ENCODE results near the gene CACNG1.
"Not testable (repeated sequence)": the region's sequence is repeated elsewhere in the genome, so short reads cannot be mapped to it uniquely, and the experiment has no call there.

CACNG1 gene

DNA sequence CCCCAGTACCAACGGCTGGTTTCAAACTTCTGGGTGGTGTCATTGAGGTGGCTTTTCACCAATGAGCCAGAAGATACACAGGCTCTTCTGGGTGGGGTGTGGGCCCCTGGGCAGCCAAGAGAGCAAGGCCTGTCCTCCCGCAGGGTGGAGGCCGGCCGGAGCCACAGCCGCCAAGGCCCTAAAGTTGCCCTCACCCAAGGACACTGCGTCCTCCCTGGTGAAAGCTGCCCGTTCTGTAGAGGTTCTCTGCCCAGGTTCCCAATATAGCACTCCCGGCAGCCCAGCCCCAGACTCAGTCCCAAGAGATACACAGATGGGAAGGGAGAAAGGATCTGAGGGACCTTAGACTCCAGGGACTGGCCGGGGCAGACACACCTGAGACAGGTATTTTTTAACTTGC, 10.7 kb upstream of the CACNG1 start:
- TF ChIP-seq CTCF (IDR thresholded peaks at IDR 0.05; ENCODE audit: control insufficient read depth, extremely low read depth, insufficient read depth), result no peak
- no peak for DNase-seq (ENCODE audit: low read depth)
- H3K4me3 ChIP-seq (ENCODE audit: low read depth, low read length), result no peak overlapping the region

GRCh38 chr17:67035131-67036083, 8.9 kb upstream of the CACNG1 start:
- no peak for TF ChIP-seq CTCF (IDR thresholded peaks at IDR 0.05; ENCODE audit: control insufficient read depth, extremely low read depth, insufficient read depth)
- no peak for DNase-seq (ENCODE audit: low read depth)
- no peak overlapping the region for H3K4me3 ChIP-seq (ENCODE audit: low read depth, low read length)

DNA sequence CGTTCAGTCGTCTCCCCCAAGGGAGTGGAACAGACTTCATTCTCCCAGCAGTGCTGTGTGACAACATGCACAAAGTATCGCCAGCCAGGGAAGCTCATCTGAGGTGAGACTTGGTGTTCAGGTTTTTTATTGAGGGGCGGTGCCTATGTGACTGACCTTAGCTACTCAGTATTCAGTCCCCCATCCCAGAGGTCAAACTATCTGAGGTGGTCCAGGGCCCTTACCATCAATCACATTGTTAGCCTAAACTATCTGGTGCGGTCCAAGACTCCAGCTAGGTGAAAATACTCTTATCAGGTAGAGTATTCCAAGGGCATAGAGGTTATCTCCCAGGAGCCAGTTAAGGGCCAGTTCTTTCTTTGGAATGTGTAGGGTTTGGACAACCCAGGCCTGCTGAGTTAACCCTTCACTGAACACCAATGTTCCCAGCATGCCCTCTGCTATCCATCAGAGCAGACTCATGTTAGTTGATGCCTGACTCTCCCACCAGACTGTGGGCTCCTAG, 5.4 kb upstream of the CACNG1 start:
- no peak overlapping the region for H3K4me3 ChIP-seq (ENCODE audit: low read depth, low read length)
- no peak for TF ChIP-seq CTCF (IDR thresholded peaks at IDR 0.05; ENCODE audit: control insufficient read depth, extremely low read depth, insufficient read depth)
- no peak for DNase-seq (ENCODE audit: low read depth)

DNA sequence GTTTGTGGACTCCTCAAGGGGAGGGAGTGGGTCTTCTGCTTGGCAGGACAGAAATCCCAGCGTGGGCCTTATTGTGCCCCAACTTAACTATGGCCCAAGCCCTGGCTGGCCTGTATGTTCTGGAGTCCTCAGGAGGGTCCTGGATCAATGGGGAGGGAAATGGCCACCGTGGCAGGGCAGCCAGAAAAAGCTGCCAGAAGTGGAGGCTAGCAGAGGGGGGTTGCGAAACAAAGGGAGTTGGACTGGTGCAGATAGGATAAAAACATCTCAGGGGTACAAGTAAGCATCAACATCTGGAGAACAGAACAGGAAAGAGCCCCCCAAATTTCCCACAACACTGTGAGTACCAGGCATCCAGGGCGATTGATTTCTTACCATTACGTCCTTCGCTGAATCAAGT, 3.7 kb upstream of the CACNG1 start:
- TF ChIP-seq CTCF (IDR thresholded peaks at IDR 0.05; ENCODE audit: control insufficient read depth, extremely low read depth, insufficient read depth), result no peak
- DNase-seq (ENCODE audit: low read depth), result no peak

GRCh38 chr17:67041119-67041518, 3.2 kb upstream of the CACNG1 start:
- not testable (repeated sequence) for DNase-seq (ENCODE audit: low read depth); H3K4me3 ChIP-seq (ENCODE audit: low read depth, low read length)

More for the DNA sequence above, 3.7 kb upstream of the CACNG1 start:
- no peak overlapping the region for H3K4me3 ChIP-seq (ENCODE audit: low read depth, low read length)

DNA sequence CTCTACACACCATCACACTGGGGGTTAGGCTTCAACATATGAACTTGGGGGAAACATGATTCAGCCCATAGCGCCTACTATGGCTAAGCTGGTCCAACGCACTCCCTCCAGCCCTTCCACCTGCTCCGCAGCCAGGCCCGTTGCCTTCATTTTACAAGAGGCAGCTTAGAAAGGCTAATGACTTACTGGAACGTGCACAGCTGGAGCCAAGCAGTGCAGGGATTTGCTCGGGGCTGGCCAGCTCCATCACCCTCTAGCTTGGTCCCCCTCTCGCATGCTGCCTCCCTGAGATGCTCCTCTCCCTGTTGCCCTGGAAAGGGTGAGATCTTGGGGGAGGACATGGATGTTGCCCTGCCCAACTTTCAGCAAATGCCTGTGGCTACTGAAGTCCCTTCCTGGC, 2.8 kb upstream of the CACNG1 start:
- no peak overlapping the region for H3K4me3 ChIP-seq (ENCODE audit: low read depth, low read length)
- TF ChIP-seq CTCF (IDR thresholded peaks at IDR 0.05; ENCODE audit: control insufficient read depth, extremely low read depth, insufficient read depth), result no peak
- no peak for DNase-seq (ENCODE audit: low read depth)

DNA sequence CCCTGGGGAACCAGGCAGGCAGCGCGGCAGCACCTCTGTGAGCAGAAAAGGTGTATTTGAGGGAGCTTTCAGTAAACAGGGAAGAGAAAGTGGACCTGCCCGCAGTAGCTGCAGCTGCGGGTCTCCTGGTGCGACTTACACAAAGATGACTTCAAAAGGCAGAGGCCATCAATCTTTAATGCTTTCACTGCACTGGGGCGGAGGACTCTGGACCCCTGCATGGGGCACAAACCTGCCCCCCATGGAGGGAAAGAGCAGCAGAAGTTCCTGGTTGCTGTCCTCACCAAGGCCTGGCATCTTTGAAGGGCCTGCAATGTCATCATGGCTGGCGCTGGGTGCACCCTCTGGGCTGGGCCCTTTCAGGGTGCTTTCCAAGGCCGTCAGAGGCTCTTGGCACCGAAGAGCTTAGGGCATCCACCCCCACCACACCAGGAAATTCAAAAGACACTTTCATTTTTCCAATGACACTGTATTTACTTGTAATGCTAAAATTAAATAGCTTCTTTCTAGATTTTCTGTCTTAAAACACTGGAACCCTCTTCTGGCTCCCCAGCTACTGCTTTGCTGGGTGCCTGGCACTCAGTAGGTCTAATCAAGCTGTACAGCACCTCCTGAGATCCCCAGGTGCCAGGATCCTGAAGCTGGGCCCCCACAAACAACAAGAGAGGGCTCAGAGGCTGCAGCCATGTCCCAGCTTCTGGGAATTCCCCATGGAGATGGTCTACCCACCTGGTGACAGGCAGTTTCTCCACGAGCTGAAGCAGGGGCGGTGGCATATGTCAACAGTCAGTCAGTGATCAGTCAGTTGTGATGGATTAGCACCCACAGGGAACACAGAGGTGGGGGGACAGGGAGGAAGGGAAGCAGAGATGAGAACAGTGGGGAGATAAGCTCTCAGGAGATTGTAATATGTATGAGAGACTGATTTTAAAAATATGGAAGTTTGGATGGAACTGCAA, 2.1 kb upstream of the CACNG1 start:
- TF ChIP-seq CTCF (IDR thresholded peaks at IDR 0.05; ENCODE audit: control insufficient read depth, extremely low read depth, insufficient read depth), result no peak
- DNase-seq (ENCODE audit: low read depth), result no peak
- H3K4me3 ChIP-seq (ENCODE audit: low read depth, low read length), result no peak overlapping the region

Measured in LNCaP clone FGC (cell line).